Upper lobe of right lung (tissue), 1 donor: ENCODE measurements around the gene TOP3A. TPM values are rescaled to one million over a fixed set of nuclear protein-coding genes. Genes with fewer than 3 reads are reported as not detected.
A peak's percentile ranks its signal among the peaks of the same experiment; 100 is the strongest.

Experiments used
- ATAC-seq: fragments of 200-7000 bp; cut with Tn5 transposase; one replicate; pipeline ENCODE4 v1.9.1; 2020; ENCODE audit warnings: mild to moderate bottlenecking, moderate library complexity
- DNase-seq: peaks from one replicate; pipeline ENCODE4 v3.0.0-alpha.2; 2020
- H3K27ac ChIP-seq: fragments of 200-600 bp; one replicate; pipeline ENCODE4 v1.8.0; 2022
- H3K27me3 ChIP-seq: fragments of 200-600 bp; one replicate; pipeline ENCODE4 v1.8.0; 2022; ENCODE audit warnings: mild to moderate bottlenecking
- H3K36me3 ChIP-seq: fragments of 200-600 bp; one replicate; pipeline ENCODE4 v1.8.0; 2022
- H3K4me1 ChIP-seq: fragments of 200-600 bp; one replicate; pipeline ENCODE4 v1.8.0; 2022
- H3K4me3 ChIP-seq: fragments of 200-600 bp; one replicate; pipeline ENCODE4 v1.8.0; 2022; ENCODE audit warnings: mild to moderate bottlenecking
- H3K9me3 ChIP-seq: fragments of 200-600 bp; one replicate; pipeline ENCODE4 v1.8.0; 2022
- CTCF ChIP-seq: fragments of 200-600 bp; IDR thresholded peaks from one replicate; pipeline ENCODE4 v1.8.0; 2022; ENCODE audit warnings: antibody characterized with exemption
- intact Hi-C: fragments of 100-400 bp; cut with DNase I; formaldehyde crosslinking; loops from one replicate; pipeline ENCODE4 v1.11.0; 2022
- total RNA-seq: library from RNA; stranded (reverse); fragmentation: NEBNext Ultra II Directional; extraction: Animal tissue kit (Norgen Biotek cat#: 25700); gene quantifications from one replicate; pipeline ENCODE4 v1.2.1, GENCODE V29; 2021
- donor health status: DM: no; HTN: yes; CAD: no; lungs with severe emphysema.

Gene TOP3A
- total RNA-seq, 1 donor from 2014 or later, result 29.5 TPM

- Histone ChIP-seq H3K27me3 (no peaks in the 10 kb centered on the region), H3K36me3 (no peaks in the 10 kb centered on the region), H3K27ac (peak overlapping the region; percentile 82), H3K4me3 (peak overlapping the region; percentile 85), H3K9me3 (no peaks in the 10 kb centered on the region), H3K4me1 (peaks cover 21% of the 10 kb centered on the region)
- intact Hi-C loops, result no loop called here
- no peak for DNase-seq
- TF ChIP-seq CTCF, result no peak
- no peak for ATAC-seq
These were observed 47.3 kb upstream of the TOP3A start for GRCh38 chr17:18361837-18362697.

- Histone ChIP-seq H3K9me3 (no peaks in the 10 kb centered on the region), H3K4me3 (no peak overlapping the region), H3K4me1 (peaks cover 29% of the 10 kb centered on the region), H3K27ac (no peak overlapping the region), H3K27me3 (no peaks in the 10 kb centered on the region), H3K36me3 (peaks cover 2% of the 10 kb centered on the region)
- intact Hi-C loops, result no loop called here
- ATAC-seq, result no peak
- no peak for TF ChIP-seq CTCF
- no peak for DNase-seq
These were observed 45.7 kb upstream of the TOP3A start for GRCh38 chr17:18360518-18360917.

- intact Hi-C loops, result no loop called here
- Histone ChIP-seq H3K4me1 (peaks cover 10% of the 10 kb centered on the region), H3K27ac (no peak overlapping the region), H3K27me3 (no peaks in the 10 kb centered on the region), H3K36me3 (peaks cover 26% of the 10 kb centered on the region), H3K9me3 (no peaks in the 10 kb centered on the region), H3K4me3 (no peak overlapping the region)
- no peak for DNase-seq
- ATAC-seq, result peak; percentile 95
- TF ChIP-seq CTCF, result no peak
These were observed 41.8 kb upstream of the TOP3A start for GRCh38 chr17:18356624-18357023.

GRCh38 chr17:18353541-18353940, 38.7 kb upstream of the TOP3A start:
- H3K9me3 ChIP-seq, result no peaks in the 10 kb centered on the region
- H3K4me1 ChIP-seq, result peaks cover 8% of the 10 kb centered on the region
- DNase-seq (no peak), ATAC-seq (no peak)
- no peak overlapping the region for H3K27ac ChIP-seq
- H3K27me3 ChIP-seq, result no peaks in the 10 kb centered on the region
- TF ChIP-seq CTCF, result no peak
- peaks cover 44% of the 10 kb centered on the region for H3K36me3 ChIP-seq
- intact Hi-C loops, result no loop called here
- H3K4me3 ChIP-seq, result no peak overlapping the region

- Histone ChIP-seq H3K27ac (no peak overlapping the region), H3K4me3 (no peak overlapping the region), H3K36me3 (peaks cover 53% of the 10 kb centered on the region), H3K4me1 (no peaks in the 10 kb centered on the region), H3K9me3 (no peaks in the 10 kb centered on the region), H3K27me3 (no peaks in the 10 kb centered on the region)
- intact Hi-C loops, result no loop called here
- no peak for ATAC-seq
- no peak for DNase-seq
- no peak for TF ChIP-seq CTCF
These were observed 29.2 kb upstream of the TOP3A start for GRCh38 chr17:18344021-18344420.
